Hepatocyte (in vitro differentiated cells): Measurements from ENCODE around the gene LRRC73.

ENCODE experiments used
- EZH2phosphoT487 ChIP-seq: fragments of 200-600 bp; sonication (generic); IDR thresholded peaks from one replicate; pipeline ENCODE4 v1.6.1; 2018; ENCODE audit warnings: antibody characterized with exemption, mild to moderate bottlenecking, low read depth, moderate library complexity; ENCODE audit not compliant: unreplicated experiment, severe bottlenecking
- TF ChIP-seq, protein P1 (sequence below): fragments of 200-600 bp; sonication (generic); IDR thresholded peaks from 2 replicates; pipeline ENCODE4 v1.5.1; 2016; ENCODE audit warnings: antibody characterized with exemption, mild to moderate bottlenecking; ENCODE audit not compliant: poor library complexity

DNA sequence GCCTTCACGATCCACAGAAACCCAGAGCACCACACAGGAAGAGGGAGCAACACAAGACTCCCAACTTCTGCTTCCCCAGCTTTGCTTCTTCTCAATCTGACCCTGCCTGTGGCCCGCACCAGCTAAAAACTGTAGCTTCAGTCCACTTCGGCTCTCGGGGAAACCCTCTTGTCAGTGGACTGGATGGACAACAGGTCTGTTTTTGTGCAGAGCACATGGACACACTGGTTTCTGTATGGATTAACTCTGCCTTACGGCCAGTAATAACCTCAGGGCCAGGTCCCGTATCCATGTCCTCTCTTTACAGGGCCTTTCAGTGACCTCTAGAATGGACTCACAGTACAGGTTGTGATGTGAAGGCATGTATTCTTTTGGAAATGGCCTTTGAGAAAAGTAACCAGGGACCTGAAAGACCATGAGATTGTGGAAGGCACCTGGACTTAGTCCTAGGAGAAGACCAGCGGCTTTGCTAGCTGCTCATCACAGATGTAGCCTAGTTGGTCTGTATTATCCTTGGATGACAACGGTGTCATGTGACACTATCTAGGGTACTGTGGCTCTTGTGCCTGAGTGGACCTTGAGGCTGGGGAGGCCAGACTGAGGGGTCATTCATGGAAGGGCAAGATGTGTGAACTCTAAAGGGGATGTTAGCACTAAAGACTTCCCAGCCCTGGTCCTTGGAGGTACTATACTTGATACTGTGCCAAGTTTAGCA, 12.6 kb upstream of the LRRC73 start:
- TF ChIP-seq, protein P1, sequence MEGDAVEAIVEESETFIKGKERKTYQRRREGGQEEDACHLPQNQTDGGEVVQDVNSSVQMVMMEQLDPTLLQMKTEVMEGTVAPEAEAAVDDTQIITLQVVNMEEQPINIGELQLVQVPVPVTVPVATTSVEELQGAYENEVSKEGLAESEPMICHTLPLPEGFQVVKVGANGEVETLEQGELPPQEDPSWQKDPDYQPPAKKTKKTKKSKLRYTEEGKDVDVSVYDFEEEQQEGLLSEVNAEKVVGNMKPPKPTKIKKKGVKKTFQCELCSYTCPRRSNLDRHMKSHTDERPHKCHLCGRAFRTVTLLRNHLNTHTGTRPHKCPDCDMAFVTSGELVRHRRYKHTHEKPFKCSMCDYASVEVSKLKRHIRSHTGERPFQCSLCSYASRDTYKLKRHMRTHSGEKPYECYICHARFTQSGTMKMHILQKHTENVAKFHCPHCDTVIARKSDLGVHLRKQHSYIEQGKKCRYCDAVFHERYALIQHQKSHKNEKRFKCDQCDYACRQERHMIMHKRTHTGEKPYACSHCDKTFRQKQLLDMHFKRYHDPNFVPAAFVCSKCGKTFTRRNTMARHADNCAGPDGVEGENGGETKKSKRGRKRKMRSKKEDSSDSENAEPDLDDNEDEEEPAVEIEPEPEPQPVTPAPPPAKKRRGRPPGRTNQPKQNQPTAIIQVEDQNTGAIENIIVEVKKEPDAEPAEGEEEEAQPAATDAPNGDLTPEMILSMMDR = no peak
- no peak for TF ChIP-seq EZH2phosphoT487
